WERI-Rb-1 (cell line): Measurements from ENCODE around the gene ICAM5.

Source experiments
- DNase-seq: peaks from one replicate; pipeline ENCODE4 v3.0.0-alpha.2; 2020
- H3K27ac ChIP-seq: fragments of 250-450 bp; sonication (Bioruptor Pico); 2 replicates; pipeline ENCODE4 v1.5.1; 2020; ENCODE audit warnings: mild to moderate bottlenecking, moderate library complexity
- H3K27me3 ChIP-seq: fragments of 250-450 bp; sonication (Bioruptor Pico); 2 replicates; pipeline ENCODE4 v1.5.1; 2021; ENCODE audit warnings: mild to moderate bottlenecking, low read depth, moderate library complexity; ENCODE audit not compliant: insufficient read depth, severe bottlenecking
- H3K36me3 ChIP-seq: fragments of 250-450 bp; sonication (Bioruptor Pico); 2 replicates; pipeline ENCODE4 v1.5.1; 2020; ENCODE audit warnings: mild to moderate bottlenecking, moderate library complexity
- H3K4me3 ChIP-seq: 2 replicates; pipeline ENCODE4 v1.5.1; 2011; ENCODE audit warnings: low read depth, mild to moderate bottlenecking, control low read depth, low read length
- H3K9me3 ChIP-seq: fragments of 250-450 bp; sonication (Bioruptor Pico); 2 replicates; pipeline ENCODE4 v1.5.1; 2021; ENCODE audit warnings: mild to moderate bottlenecking, moderate library complexity; ENCODE audit not compliant: severe bottlenecking
- TF ChIP-seq, protein P1 (sequence below): IDR thresholded peaks from 2 replicates; pipeline ENCODE4 v1.5.1; 2011; ENCODE audit warnings: low read depth, mild to moderate bottlenecking, control low read depth, inconsistent platforms, low read length

ICAM5 gene

DNA sequence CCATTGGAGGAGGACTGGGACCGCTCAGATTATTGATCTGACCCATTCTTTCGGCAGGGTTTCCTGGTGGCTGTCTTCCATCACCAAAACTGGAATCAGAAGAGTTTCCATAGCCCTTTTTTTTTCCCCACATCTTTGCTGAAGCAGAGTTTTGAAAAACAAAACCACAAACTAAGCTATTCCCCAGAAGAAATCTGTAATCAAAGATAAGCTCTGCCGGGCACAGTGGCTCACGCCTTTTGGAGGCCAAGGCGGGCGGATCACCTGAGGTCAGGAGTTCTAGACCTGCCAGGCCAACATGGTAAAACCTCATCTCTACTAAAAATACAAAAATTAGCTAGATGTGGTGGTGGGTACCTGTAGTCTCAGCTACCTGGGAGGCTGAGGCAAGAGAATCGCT lies 23.0 kb upstream of the ICAM5 start:
- no peak overlapping the region for H3K4me3 ChIP-seq
- no peaks in the 10 kb centered on the region for H3K36me3 ChIP-seq
- H3K27ac ChIP-seq = no peak overlapping the region
- TF ChIP-seq, protein P1, sequence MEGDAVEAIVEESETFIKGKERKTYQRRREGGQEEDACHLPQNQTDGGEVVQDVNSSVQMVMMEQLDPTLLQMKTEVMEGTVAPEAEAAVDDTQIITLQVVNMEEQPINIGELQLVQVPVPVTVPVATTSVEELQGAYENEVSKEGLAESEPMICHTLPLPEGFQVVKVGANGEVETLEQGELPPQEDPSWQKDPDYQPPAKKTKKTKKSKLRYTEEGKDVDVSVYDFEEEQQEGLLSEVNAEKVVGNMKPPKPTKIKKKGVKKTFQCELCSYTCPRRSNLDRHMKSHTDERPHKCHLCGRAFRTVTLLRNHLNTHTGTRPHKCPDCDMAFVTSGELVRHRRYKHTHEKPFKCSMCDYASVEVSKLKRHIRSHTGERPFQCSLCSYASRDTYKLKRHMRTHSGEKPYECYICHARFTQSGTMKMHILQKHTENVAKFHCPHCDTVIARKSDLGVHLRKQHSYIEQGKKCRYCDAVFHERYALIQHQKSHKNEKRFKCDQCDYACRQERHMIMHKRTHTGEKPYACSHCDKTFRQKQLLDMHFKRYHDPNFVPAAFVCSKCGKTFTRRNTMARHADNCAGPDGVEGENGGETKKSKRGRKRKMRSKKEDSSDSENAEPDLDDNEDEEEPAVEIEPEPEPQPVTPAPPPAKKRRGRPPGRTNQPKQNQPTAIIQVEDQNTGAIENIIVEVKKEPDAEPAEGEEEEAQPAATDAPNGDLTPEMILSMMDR = no peak
- H3K9me3 ChIP-seq = no peaks in the 10 kb centered on the region
- no peak for DNase-seq
- peaks cover 7% of the 10 kb centered on the region for H3K27me3 ChIP-seq

DNA sequence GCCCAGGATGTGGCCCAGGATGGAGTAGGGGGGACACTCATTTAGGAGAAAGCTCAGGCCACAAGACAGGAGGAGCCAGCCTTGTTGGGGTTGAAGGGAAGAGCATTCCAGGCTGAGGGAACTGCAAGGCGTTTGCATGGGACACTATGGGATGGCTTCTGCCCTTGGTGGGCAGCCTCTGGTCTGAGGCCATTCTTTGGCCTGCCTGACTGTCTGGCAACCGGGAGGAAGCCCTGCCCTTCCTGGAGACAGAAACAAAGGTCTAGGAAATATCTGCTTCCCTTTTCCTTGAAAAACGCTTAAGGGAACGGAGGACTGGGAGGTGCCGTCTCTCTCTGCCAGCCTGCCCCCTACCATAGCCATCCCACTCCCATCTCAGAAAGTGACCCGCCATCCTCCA lies 21.7 kb upstream of the ICAM5 start:
- no peaks in the 10 kb centered on the region for H3K36me3 ChIP-seq
- H3K27ac ChIP-seq = no peak overlapping the region
- no peak overlapping the region for H3K4me3 ChIP-seq
- H3K9me3 ChIP-seq = no peaks in the 10 kb centered on the region
- TF ChIP-seq, protein P1 = no peak
- peaks cover 7% of the 10 kb centered on the region for H3K27me3 ChIP-seq
- no peak for DNase-seq

DNA sequence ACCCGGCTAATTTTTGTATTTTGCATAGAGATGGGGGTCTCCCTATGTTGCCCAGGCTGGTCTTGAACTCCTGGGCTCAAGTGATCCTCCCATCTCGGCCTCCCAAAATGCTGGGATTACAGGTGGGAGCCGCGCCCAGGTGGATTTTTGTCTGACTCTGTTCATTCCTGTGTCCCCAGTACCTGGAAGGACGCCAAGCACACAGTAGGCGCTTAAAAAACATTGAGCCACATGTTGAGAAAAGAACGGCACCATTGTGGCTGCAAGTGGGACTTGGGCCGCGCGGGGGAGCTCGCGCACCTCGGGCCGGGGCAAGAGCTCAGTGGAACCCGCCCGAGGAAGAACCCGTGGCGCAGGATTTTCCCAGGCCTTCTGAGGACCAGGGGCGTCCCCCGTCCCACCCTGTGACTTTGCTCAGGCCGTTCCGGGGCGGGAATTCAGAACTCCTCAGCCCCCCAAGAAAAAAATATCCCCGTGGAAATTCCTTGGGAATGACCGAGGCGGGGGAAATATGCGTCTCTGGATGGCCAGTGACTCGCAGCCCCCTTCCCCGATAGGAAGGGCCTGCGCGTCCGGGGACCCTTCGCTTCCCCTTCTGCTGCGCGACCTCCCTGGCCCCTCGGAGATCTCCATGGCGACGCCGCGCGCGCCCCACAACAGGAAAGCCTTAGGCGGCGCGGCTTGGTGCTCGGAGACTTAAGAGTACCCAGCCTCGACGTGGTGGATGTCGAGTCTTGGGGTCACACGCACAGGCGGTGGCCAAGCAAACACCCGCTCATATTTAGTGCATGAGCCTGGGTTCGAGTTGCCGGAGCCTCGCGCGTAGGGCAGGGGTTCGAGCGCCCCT lies 20.2 kb upstream of the ICAM5 start:
- H3K9me3 ChIP-seq = no peaks in the 10 kb centered on the region
- DNase-seq = peak; percentile 83
- no peaks in the 10 kb centered on the region for H3K36me3 ChIP-seq
- TF ChIP-seq, protein P1 = peak; percentile 92
- peak overlapping the region; percentile 48 for H3K4me3 ChIP-seq
- H3K27ac ChIP-seq = no peak overlapping the region
- H3K27me3 ChIP-seq = peaks cover 7% of the 10 kb centered on the region

DNA sequence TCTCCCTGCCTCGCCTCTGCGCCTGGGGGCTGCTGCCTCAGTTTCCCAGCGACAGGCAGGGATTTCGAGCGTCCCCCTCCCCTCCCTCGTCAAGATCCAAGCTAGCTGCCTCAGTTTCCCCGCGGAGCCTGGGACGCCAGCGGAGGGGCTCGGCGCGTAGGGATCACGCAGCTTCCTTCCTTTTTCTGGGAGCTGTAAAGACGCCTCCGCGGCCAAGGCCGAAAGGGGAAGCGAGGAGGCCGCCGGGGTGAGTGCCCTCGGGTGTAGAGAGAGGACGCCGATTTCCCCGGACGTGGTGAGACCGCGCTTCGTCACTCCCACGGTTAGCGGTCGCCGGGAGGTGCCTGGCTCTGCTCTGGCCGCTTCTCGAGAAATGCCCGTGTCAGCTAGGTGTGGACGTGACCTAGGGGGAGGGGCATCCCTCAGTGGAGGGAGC lies 19.6 kb upstream of the ICAM5 start:
- peak overlapping the region; percentile 48 for H3K4me3 ChIP-seq
- H3K36me3 ChIP-seq = no peaks in the 10 kb centered on the region
- TF ChIP-seq, protein P1 = no peak
- H3K9me3 ChIP-seq = no peaks in the 10 kb centered on the region
- no peak overlapping the region for H3K27ac ChIP-seq
- peaks cover 7% of the 10 kb centered on the region for H3K27me3 ChIP-seq
- DNase-seq = no peak

DNA sequence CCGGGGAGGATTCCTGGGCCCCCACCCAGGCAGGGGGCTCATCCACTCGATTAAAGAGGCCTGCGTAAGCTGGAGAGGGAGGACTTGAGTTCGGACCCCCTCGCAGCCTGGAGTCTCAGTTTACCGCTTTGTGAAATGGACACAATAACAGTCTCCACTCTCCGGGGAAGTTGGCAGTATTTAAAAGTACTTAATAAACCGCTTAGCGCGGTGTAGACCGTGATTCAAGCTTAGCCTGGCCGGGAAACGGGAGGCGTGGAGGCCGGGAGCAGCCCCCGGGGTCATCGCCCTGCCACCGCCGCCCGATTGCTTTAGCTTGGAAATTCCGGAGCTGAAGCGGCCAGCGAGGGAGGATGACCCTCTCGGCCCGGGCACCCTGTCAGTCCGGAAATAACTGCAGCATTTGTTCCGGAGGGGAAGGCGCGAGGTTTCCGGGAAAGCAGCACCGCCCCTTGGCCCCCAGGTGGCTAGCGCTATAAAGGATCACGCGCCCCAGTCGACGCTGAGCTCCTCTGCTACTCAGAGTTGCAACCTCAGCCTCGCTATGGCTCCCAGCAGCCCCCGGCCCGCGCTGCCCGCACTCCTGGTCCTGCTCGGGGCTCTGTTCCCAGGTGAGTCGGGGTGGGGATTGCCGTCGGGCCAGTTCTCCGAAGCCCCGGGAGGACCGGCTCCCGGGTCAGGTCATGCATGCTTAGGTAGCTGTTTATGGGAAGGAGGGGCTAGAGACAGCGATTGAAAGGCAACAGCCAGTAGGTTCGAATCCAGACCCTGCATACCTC lies 18.9 kb upstream of the ICAM5 start, which contains the start of gene ICAM1:
Gene ICAM1, plus strand, starts transcription at position 505 of the 779 bp plus-strand sequence. Its CDS starts 40 bp downstream, at position 545.
- Histone ChIP-seq H3K36me3 (no peaks in the 10 kb centered on the region), H3K27me3 (peaks cover 7% of the 10 kb centered on the region), H3K4me3 (peak within 1 kb of the TSS; percentile 48), H3K27ac (no peak within 1 kb of the TSS), H3K9me3 (no peaks in the 10 kb centered on the region)
- TF ChIP-seq, protein P1 = no peak
- peak; percentile 43 for DNase-seq
